Neural cell (in vitro differentiated cells): ENCODE measurements around the gene DPYD. TPM values are rescaled to one million over a fixed set of nuclear protein-coding genes. Genes with fewer than 3 reads are reported as not detected.

ENCODE experiments used
- H2AFZ ChIP-seq: fragments of 200-600, 300-800 bp; sonication (generic), shearing (Covaris generic); 2 replicates; pipeline ENCODE4 v1.6.0; 2014; ENCODE audit warnings: low read depth, mild to moderate bottlenecking, antibody characterized with exemption, low read length, moderate library complexity
- H3F3A ChIP-seq: fragments of 200-600 bp; shearing (Covaris generic); 2 replicates; pipeline ENCODE4 v1.6.1; 2016; ENCODE audit warnings: mild to moderate bottlenecking, moderate library complexity, mixed read lengths, antibody characterized with exemption, low read length; ENCODE audit not compliant: insufficient read depth, poor library complexity, severe bottlenecking
- H3K27ac ChIP-seq: fragments of 200-600, 300-800 bp; sonication (generic), shearing (Covaris generic); 2 replicates; pipeline ENCODE4 v1.5.1; 2014; ENCODE audit warnings: mild to moderate bottlenecking, low read length, moderate library complexity
- H3K27me3 ChIP-seq: fragments of 300-800, 200-600 bp; sonication (generic), shearing (Covaris generic); 2 replicates; pipeline ENCODE4 v1.6.0; 2014; ENCODE audit warnings: mild to moderate bottlenecking, low read depth, low read length, moderate library complexity; ENCODE audit not compliant: insufficient read depth
- H3K36me3 ChIP-seq: fragments of 300-800, 200-600 bp; sonication (generic), shearing (Covaris generic); 2 replicates; pipeline ENCODE4 v1.5.1; 2014; ENCODE audit warnings: mild to moderate bottlenecking, antibody characterized with exemption, low read length, moderate library complexity; ENCODE audit not compliant: insufficient read depth
- H3K4me2 ChIP-seq: fragments of 300-800, 200-600 bp; sonication (generic), shearing (Covaris generic); 2 replicates; pipeline ENCODE4 v1.6.0; 2014; ENCODE audit warnings: mild to moderate bottlenecking, low read length
- H3K4me3 ChIP-seq: fragments of 300-800, 200-600 bp; sonication (generic), shearing (Covaris generic); 2 replicates; pipeline ENCODE4 v1.5.1; 2014; ENCODE audit warnings: mild to moderate bottlenecking, low read length, moderate library complexity
- H3K79me2 ChIP-seq: fragments of 200-600 bp; shearing (Covaris generic); replicated peaks from 2 replicates; pipeline ENCODE4 v1.6.0; 2014; ENCODE audit warnings: mild to moderate bottlenecking, low read length, moderate library complexity; ENCODE audit not compliant: insufficient read depth
- H3K9ac ChIP-seq: fragments of 300-800, 200-600 bp; sonication (generic), shearing (Covaris generic); 2 replicates; pipeline ENCODE4 v1.6.1; 2016; ENCODE audit warnings: mild to moderate bottlenecking, low read length, mixed read lengths
- H3K9me2 ChIP-seq: fragments of 200-600 bp; shearing (Covaris generic); 2 replicates; pipeline ENCODE4 v1.6.1; 2016; ENCODE audit warnings: mild to moderate bottlenecking, low read length, mixed read lengths; ENCODE audit not compliant: insufficient read depth
- H3K9me3 ChIP-seq: fragments of 200-600, 300-800 bp; sonication (generic), shearing (Covaris generic); 2 replicates; pipeline ENCODE4 v1.6.1; 2016; ENCODE audit warnings: mild to moderate bottlenecking, mixed run types, low read length, moderate library complexity, mixed read lengths
- H4K20me1 ChIP-seq: fragments of 200-600 bp; shearing (Covaris generic); 2 replicates; pipeline ENCODE4 v1.6.1; 2016; ENCODE audit warnings: mild to moderate bottlenecking, mixed run types; ENCODE audit not compliant: insufficient read depth
- CTCF ChIP-seq: fragments of 450-650 bp; IDR thresholded peaks from 2 replicates; pipeline ENCODE4 v1.5.1; 2014; ENCODE audit warnings: antibody characterized with exemption, mild to moderate bottlenecking, moderate library complexity; ENCODE audit not compliant: poor library complexity, severe bottlenecking
- EP300 ChIP-seq: fragments of 450-650 bp; conservative IDR thresholded peaks from 2 replicates; pipeline ENCODE4 v1.6.1; 2014; ENCODE audit warnings: antibody characterized with exemption, mild to moderate bottlenecking, moderate library complexity; ENCODE audit not compliant: poor library complexity, severe bottlenecking
- EZH2 ChIP-seq: fragments of 200-600, 300-800 bp; shearing (Covaris generic), sonication (generic); IDR thresholded peaks from 2 replicates; pipeline ENCODE4 v1.6.1; 2014; ENCODE audit warnings: antibody characterized with exemption, low read length, borderline replicate concordance, mild to moderate bottlenecking; ENCODE audit not compliant: insufficient read depth, poor library complexity, severe bottlenecking
- MXI1 ChIP-seq: fragments of 450-650 bp; conservative IDR thresholded peaks from 2 replicates; pipeline ENCODE4 v1.6.1; 2014; ENCODE audit warnings: antibody characterized with exemption, mild to moderate bottlenecking; ENCODE audit not compliant: poor library complexity, severe bottlenecking
- POLR2AphosphoS5 ChIP-seq: IDR thresholded peaks from 2 replicates; pipeline ENCODE4 v1.6.1; 2012
- RAD21 ChIP-seq: fragments of 450-650 bp; conservative IDR thresholded peaks from 2 replicates; pipeline ENCODE4 v1.6.1; 2014; ENCODE audit warnings: antibody characterized with exemption, mild to moderate bottlenecking, moderate library complexity
- REST ChIP-seq: IDR thresholded peaks from 2 replicates; pipeline ENCODE4 v1.6.1; 2012; ENCODE audit warnings: borderline replicate concordance
- SMC3 ChIP-seq: fragments of 450-650 bp; conservative IDR thresholded peaks from 2 replicates; pipeline ENCODE4 v1.6.1; 2014; ENCODE audit warnings: antibody characterized with exemption, mild to moderate bottlenecking, moderate library complexity; ENCODE audit not compliant: poor library complexity
- TAF1 ChIP-seq: IDR thresholded peaks from 2 replicates; pipeline ENCODE4 v1.6.1; 2012; ENCODE audit warnings: low read depth
- polyA plus RNA-seq: library from polyadenylated mRNA; depleted of rRNA; stranded (reverse); fragments of >200 nt; gene quantifications from 2 replicates; pipeline ENCODE4 v1.2.3, GENCODE V29; 2014

Gene DPYD
- polyA plus RNA-seq, 1 donor from 2014 or later = 6.7 TPM

DNA sequence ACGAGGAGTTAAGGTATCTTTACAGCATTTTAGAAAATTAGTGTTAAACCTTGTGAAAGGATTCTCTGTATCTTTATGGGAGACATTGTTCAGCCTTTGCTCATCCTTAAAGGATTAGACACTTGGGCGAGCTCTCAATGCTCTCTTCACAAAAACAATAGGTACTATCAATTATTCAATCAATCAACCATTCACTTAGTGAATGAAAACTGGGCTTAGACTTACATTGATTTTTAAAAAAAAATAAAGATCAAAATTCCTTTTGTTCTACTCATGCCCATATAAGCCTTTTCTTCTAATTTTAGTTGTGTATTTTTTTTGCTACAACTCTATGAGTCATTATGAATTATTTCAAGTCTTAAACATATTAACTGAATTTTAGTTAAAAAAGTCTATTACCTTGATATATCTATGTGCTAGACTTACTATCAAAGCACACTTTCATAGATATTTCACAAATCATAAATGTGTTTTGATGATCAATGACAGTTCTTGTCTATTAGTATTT, 181.2 kb downstream of the DPYD start:
- Histone ChIP-seq H3K79me2 (no peaks in the 10 kb centered on the region), H3F3A (no peaks in the 10 kb centered on the region), H3K9me3 (no peaks in the 10 kb centered on the region), H4K20me1 (no peaks in the 10 kb centered on the region), H3K4me3 (no peak overlapping the region), H3K36me3 (no peaks in the 10 kb centered on the region), H3K4me2 (no peak overlapping the region), H3K9ac (no peak overlapping the region), H2AFZ (no peak overlapping the region), H3K9me2 (no peaks in the 10 kb centered on the region), H3K27me3 (no peaks in the 10 kb centered on the region), H3K27ac (no peak overlapping the region)
- TF ChIP-seq SMC3 (no peak), POLR2AphosphoS5 (no peak), CTCF (no peak), TAF1 (no peak), RAD21 (no peak), EP300 (no peak), MXI1 (no peak), REST (no peak), EZH2 (no peak)

DNA sequence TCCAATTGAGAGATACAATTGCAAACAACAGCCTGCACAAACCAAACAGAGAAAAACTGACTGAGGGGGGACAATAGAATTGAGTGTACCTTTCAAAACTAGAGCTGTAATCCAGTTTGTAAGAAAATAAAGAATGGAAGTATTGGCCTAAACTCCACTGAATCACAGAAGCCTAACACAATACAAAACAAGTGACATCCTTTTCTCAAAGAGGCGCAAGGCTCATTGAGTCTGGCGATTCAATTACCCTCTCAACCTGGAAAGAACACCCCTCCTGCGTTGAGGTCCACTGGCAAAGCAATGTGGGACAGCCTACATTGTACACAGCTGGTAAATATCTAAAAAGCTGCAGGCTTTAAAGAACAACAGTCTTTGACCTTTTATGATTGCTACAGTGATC, 182.6 kb downstream of the DPYD start:
- Histone ChIP-seq H3K4me2 (no peak overlapping the region), H3K36me3 (no peaks in the 10 kb centered on the region), H2AFZ (no peak overlapping the region), H3K27ac (no peak overlapping the region), H4K20me1 (no peaks in the 10 kb centered on the region), H3K27me3 (no peaks in the 10 kb centered on the region), H3K9me2 (no peaks in the 10 kb centered on the region), H3K4me3 (no peak overlapping the region), H3K79me2 (no peaks in the 10 kb centered on the region), H3K9ac (no peak overlapping the region), H3F3A (no peaks in the 10 kb centered on the region), H3K9me3 (no peaks in the 10 kb centered on the region)
- TF ChIP-seq CTCF (no peak), REST (no peak), TAF1 (no peak), SMC3 (no peak), MXI1 (no peak), EP300 (no peak), RAD21 (no peak)
